ENCODE measurements around the gene CACNG6.

DNA sequence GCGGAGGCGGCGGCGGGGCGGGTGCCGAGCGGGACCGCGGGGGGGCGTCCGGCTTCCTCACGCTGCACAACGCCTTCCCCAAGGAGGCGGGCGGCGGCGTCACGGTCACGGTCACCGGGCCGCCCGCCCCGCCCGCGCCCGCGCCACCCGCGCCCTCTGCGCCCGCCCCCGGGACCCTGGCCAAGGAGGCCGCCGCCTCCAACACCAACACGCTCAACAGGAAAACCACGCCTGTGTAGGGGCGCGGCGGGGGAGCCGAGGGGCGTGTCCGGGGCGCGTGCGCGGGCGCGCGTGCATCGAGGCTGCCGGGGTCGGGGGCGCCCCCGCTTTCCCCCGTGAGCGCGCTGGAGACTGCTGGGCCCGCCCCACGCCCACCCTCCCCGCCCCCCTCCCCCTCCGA, 8.8 kb upstream of the CACNG6 start:
- TF ChIP-seq POLR2AphosphoS5 (IDR thresholded peaks at IDR 0.05; ENCODE audit: borderline replicate concordance, low read depth, low read length) = no peak
- TF ChIP-seq EZH2 (IDR thresholded peaks at IDR 0.05) = no peak
